22Rv1 (cell line): ENCODE results near the gene THRB.

Experiments
- CTCF ChIP-seq: fragments of 450-650 bp; IDR thresholded peaks from 2 replicates; pipeline ENCODE4 v1.5.1; 2017; ENCODE audit warnings: mild to moderate bottlenecking
- ZFX ChIP-seq: fragments of 450-650 bp; IDR thresholded peaks from 2 replicates; pipeline ENCODE4 v1.6.1; 2017; ENCODE audit warnings: antibody characterized with exemption, borderline replicate concordance

- TF ChIP-seq CTCF: no peak
- no peak for TF ChIP-seq ZFX
These were observed 7.1 kb downstream of the THRB start for GRCh38 chr3:24487325-24488262.
